Fibroblast of peridontal ligament (primary cell): ENCODE measurements around the gene SYTL5.

ENCODE experiments used
- DNase-seq: peaks from one replicate; pipeline ENCODE4 v3.0.0-alpha.2; 2010; ENCODE audit errors: extremely low read depth

SYTL5 gene

GRCh38 chrX:38018766-38019425, 12.5 kb downstream of the SYTL5 start:
- no peak for DNase-seq

GRCh38 chrX:38028300-38028699, 21.9 kb downstream of the SYTL5 start:
- DNase-seq = no peak

- DNase-seq = no peak
Measured at GRCh38 chrX:38036466-38036865, 30.1 kb downstream of the SYTL5 start.

GRCh38 chrX:38038501-38038900, 32.1 kb downstream of the SYTL5 start:
- no peak for DNase-seq

- DNase-seq = no peak
Measured at GRCh38 chrX:38041237-38041636, 34.9 kb downstream of the SYTL5 start.

- DNase-seq = no peak
Measured at GRCh38 chrX:38044701-38045100, 38.3 kb downstream of the SYTL5 start.

- DNase-seq = no peak
Measured at GRCh38 chrX:38045538-38046096, 39.3 kb downstream of the SYTL5 start.

- no peak for DNase-seq
Measured at GRCh38 chrX:38048886-38049285, 42.5 kb downstream of the SYTL5 start.

GRCh38 chrX:38050806-38051205, 44.5 kb downstream of the SYTL5 start:
- DNase-seq = no peak

GRCh38 chrX:38052096-38052495, 45.7 kb downstream of the SYTL5 start:
- peak; percentile 82 for DNase-seq

- peak; percentile 85 for DNase-seq
Measured at GRCh38 chrX:38055170-38055847, 49.0 kb downstream of the SYTL5 start.

- DNase-seq = no peak
Measured at GRCh38 chrX:38060331-38060878, 54.1 kb downstream of the SYTL5 start.

GRCh38 chrX:38061335-38061734, 55.0 kb downstream of the SYTL5 start:
- peak; percentile 21 for DNase-seq

- DNase-seq = no peak
Measured at GRCh38 chrX:38066934-38067333, 60.6 kb downstream of the SYTL5 start.

- DNase-seq = no peak
Measured at GRCh38 chrX:38069273-38069672, 62.9 kb downstream of the SYTL5 start.

- no peak for DNase-seq
Measured at GRCh38 chrX:38069991-38070390, 63.6 kb downstream of the SYTL5 start.

- DNase-seq = no peak
Measured at GRCh38 chrX:38079463-38079862, 73.1 kb downstream of the SYTL5 start.

GRCh38 chrX:38080808-38081207, 74.5 kb downstream of the SYTL5 start:
- no peak for DNase-seq

GRCh38 chrX:38081909-38082308, 75.6 kb downstream of the SYTL5 start:
- DNase-seq = no peak

- DNase-seq = no peak
Measured at GRCh38 chrX:38082309-38082708, 76.0 kb downstream of the SYTL5 start.

GRCh38 chrX:38085813-38086212, 79.5 kb downstream of the SYTL5 start:
- DNase-seq = no peak

GRCh38 chrX:38086451-38087215, 80.3 kb downstream of the SYTL5 start:
- DNase-seq = no peak
